Progenitor cell of endocrine pancreas (in vitro differentiated cells): ENCODE data around the gene CLIC5. TPM values are rescaled to one million over a fixed set of nuclear protein-coding genes. Genes with fewer than 3 reads are reported as not detected.

Experiments
- DNase-seq: peaks from one replicate; pipeline ENCODE4 v3.0.0; 2021; ENCODE audit warnings: low spot score; ENCODE audit not compliant: unreplicated experiment
- H3K27ac Mint-ChIP-seq: 2 replicates; pipeline ENCODE4 v1.8.0; 2021; ENCODE audit warnings: mild to moderate bottlenecking, moderate library complexity, mixed read lengths
- H3K27me3 Mint-ChIP-seq: 2 replicates; pipeline ENCODE4 v1.8.0; 2021; ENCODE audit warnings: mixed read lengths
- H3K36me3 Mint-ChIP-seq: 2 replicates; pipeline ENCODE4 v1.8.0; 2022; ENCODE audit warnings: mixed read lengths; ENCODE audit not compliant: insufficient read depth
- H3K4me1 Mint-ChIP-seq: 2 replicates; pipeline ENCODE4 v1.8.0; 2021; ENCODE audit warnings: low read depth, mixed read lengths
- H3K4me3 Mint-ChIP-seq: 2 replicates; pipeline ENCODE4 v1.8.0; 2021; ENCODE audit warnings: low read depth, mild to moderate bottlenecking, moderate library complexity, mixed read lengths
- H3K9me3 Mint-ChIP-seq: 2 replicates; pipeline ENCODE4 v1.8.0; 2021; ENCODE audit warnings: low read depth, mixed read lengths
- total RNA-seq: library from RNA; stranded (reverse); gene quantifications from 2 replicates; pipeline ENCODE4 v1.2.1, GENCODE V29; 2021
- TF ChIP-seq, protein P1 (sequence below): fragments of 200-600 bp; sonication (generic); IDR thresholded peaks from one replicate; pipeline ENCODE4 v1.5.0; 2021; ENCODE audit warnings: antibody characterized with exemption, mild to moderate bottlenecking; ENCODE audit not compliant: unreplicated experiment

The CLIC5 gene
- total RNA-seq, 1 donor from 2014 or later, result 35.9 TPM

DNA sequence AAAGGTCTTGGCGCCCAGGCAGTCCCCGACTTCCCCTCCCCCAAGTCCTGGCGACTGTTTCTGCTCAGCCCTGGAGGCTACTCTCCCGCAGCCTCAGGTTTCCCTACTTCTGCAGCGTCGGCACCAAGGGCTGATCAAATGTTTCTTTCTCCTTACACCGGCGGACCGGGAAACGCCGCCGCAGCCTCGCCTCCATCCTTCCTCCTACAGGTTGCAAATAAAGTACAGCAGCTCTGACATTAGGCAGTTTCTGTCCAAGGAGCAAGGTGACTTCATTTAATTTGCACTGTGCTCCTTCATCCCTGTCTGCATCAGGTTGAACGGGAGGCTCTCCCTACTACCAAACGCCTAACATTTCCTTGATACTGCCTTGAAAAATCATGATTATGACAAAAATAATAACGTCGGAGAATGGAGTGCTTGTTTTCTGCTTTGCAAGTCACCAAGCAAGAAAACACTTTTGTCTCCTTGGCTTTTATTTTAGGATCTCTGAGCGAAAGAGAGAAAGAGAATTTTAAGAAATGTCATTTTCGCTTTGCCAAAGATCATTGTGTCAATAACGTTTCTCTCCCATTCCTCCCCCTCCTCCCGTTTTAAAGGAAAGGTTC is 1.0 kb downstream of the CLIC5 start:
- peak; percentile 16 for DNase-seq
- peaks cover 2% of the 10 kb centered on the region for H3K36me3 Mint-ChIP-seq
- H3K9me3 Mint-ChIP-seq, result no peaks in the 10 kb centered on the region
- H3K4me1 Mint-ChIP-seq, result peaks cover 28% of the 10 kb centered on the region
- TF ChIP-seq, protein P1, sequence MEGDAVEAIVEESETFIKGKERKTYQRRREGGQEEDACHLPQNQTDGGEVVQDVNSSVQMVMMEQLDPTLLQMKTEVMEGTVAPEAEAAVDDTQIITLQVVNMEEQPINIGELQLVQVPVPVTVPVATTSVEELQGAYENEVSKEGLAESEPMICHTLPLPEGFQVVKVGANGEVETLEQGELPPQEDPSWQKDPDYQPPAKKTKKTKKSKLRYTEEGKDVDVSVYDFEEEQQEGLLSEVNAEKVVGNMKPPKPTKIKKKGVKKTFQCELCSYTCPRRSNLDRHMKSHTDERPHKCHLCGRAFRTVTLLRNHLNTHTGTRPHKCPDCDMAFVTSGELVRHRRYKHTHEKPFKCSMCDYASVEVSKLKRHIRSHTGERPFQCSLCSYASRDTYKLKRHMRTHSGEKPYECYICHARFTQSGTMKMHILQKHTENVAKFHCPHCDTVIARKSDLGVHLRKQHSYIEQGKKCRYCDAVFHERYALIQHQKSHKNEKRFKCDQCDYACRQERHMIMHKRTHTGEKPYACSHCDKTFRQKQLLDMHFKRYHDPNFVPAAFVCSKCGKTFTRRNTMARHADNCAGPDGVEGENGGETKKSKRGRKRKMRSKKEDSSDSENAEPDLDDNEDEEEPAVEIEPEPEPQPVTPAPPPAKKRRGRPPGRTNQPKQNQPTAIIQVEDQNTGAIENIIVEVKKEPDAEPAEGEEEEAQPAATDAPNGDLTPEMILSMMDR, result no peak
- peaks cover 10% of the 10 kb centered on the region for H3K27me3 Mint-ChIP-seq
- peak overlapping the region; percentile 80 for H3K4me3 Mint-ChIP-seq
- peak overlapping the region; percentile 65 for H3K27ac Mint-ChIP-seq

GRCh38 chr6:46014046-46014445 is 1.6 kb downstream of the CLIC5 start:
- H3K4me3 Mint-ChIP-seq, result peak overlapping the region; percentile 80

GRCh38 chr6:46013639-46014038 is 2.0 kb downstream of the CLIC5 start:
- Mint-ChIP-seq H3K27ac (no peak overlapping the region), H3K27me3 (peaks cover 10% of the 10 kb centered on the region), H3K9me3 (no peaks in the 10 kb centered on the region), H3K36me3 (peaks cover 2% of the 10 kb centered on the region), H3K4me3 (peak overlapping the region; percentile 80), H3K4me1 (peaks cover 28% of the 10 kb centered on the region)
- DNase-seq, result no peak
- TF ChIP-seq, protein P1, result no peak

More at GRCh38 chr6:46014046-46014445, 1.6 kb downstream of the CLIC5 start:
- Mint-ChIP-seq H3K9me3 (no peaks in the 10 kb centered on the region), H3K27me3 (peaks cover 10% of the 10 kb centered on the region), H3K4me1 (peaks cover 28% of the 10 kb centered on the region), H3K27ac (peak overlapping the region; percentile 65), H3K36me3 (peaks cover 2% of the 10 kb centered on the region)
- DNase-seq, result no peak
- TF ChIP-seq, protein P1, result no peak

DNA sequence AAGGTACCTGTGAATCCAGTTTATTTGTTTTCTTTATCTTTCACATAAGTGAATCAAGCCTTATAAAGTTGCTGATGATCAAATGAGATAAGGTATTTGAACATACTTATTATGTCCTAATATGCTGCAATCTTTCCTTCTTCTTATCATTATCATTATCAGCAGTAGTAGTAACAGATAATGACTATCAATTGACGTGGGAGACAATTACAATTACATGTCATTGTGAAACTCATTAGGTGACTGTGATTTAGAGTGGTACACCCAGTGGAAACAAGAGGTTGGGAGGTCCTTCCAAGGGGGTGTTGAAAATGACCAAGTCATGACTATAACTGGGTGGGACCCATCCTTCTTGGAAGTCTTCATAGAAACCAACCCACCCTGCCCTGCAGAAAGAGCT is 2.8 kb downstream of the CLIC5 start:
- Mint-ChIP-seq H3K27me3 (peaks cover 8% of the 10 kb centered on the region), H3K4me3 (no peak overlapping the region)
- TF ChIP-seq, protein P1, result no peak

DNA sequence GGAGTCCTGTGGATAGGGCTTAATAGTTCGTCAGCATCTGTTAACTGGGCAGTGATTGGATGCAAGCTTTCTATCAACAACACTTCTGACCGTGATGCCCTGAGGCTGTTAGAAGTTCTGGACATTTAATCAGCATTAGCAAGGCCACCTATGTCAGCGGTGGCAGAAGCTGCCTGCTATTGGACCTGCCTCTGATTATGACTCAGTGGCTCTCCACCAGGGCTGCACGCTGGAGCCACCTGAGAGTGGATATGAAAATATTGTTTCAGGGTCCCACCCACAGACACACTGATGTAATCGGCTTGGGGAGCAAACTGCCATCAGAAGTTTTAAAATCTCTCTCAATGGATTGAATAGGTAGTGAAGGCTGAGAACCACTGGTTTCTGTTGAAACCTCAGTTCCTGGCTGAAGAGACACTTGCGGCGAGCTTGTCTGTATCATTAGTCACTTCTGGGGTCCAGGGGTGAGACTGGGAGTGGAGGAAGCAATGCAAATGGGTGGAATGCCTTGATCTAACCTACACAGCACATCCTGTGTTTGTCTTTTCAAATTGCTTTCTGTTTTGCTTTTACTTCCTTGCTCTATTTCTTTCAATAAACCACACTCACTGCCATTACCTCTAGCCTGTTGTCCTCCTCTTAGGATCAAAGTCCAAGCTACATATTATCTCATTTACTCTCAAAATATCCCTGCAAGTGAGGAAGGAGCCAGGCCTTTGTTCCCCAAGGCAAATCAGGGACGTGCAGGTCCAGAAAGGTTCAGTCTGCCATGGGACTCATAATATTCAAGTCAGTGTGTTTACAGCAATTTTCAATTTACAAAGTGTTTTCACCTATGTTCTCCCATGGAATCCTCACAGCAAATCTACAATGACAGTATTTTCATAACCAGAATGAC is 4.2 kb downstream of the CLIC5 start:
- no peak for DNase-seq
- Mint-ChIP-seq H3K36me3 (no peaks in the 10 kb centered on the region), H3K4me1 (peaks cover 29% of the 10 kb centered on the region), H3K9me3 (no peaks in the 10 kb centered on the region), H3K4me3 (no peak overlapping the region), H3K27ac (no peak overlapping the region), H3K27me3 (peaks cover under 1% of the 10 kb centered on the region)
- TF ChIP-seq, protein P1, result no peak

More for the DNA sequence above, 2.8 kb downstream of the CLIC5 start:
- H3K36me3 Mint-ChIP-seq, result peaks cover 2% of the 10 kb centered on the region
- H3K9me3 Mint-ChIP-seq, result no peaks in the 10 kb centered on the region
- no peak for DNase-seq
- H3K27ac Mint-ChIP-seq, result no peak overlapping the region
- peaks cover 30% of the 10 kb centered on the region for H3K4me1 Mint-ChIP-seq
